Fibroblast of skin of abdomen (primary cell): ENCODE measurements around the gene DACT2.

ENCODE experiments used
- DNase-seq: peaks from one replicate; pipeline ENCODE4 v3.0.0-alpha.2; 2013

The DACT2 gene

GRCh38 chr6:168263351-168263905 is 56.1 kb downstream of the DACT2 start:
- DNase-seq = no peak

- DNase-seq = no peak
Measured at GRCh38 chr6:168261234-168261633, 58.3 kb downstream of the DACT2 start.

- DNase-seq = no peak
Measured at GRCh38 chr6:168260420-168260987, 59.1 kb downstream of the DACT2 start.

- no peak for DNase-seq
Measured at GRCh38 chr6:168258795-168259194, 60.8 kb downstream of the DACT2 start.

GRCh38 chr6:168256940-168257339 is 62.6 kb downstream of the DACT2 start:
- DNase-seq = no peak
